Sigmoid colon (tissue), 4 donors: ENCODE data around the gene SELPLG.

Source experiments
- EP300 ChIP-seq, 4 donors: sonication (generic); formaldehyde crosslinking; IDR thresholded peaks; one replicate each; pipeline ENCODE4 v1.6.1; 2017; ENCODE audit warnings: antibody characterized with exemption in 4 of 4
- POLR2A ChIP-seq, 2 donors: fragments of 450-650 bp; IDR thresholded peaks; one replicate each; pipeline ENCODE4 v1.6.1; 2016; ENCODE audit warnings: antibody characterized with exemption in 2 of 2, mild to moderate bottlenecking in 2 of 2, moderate library complexity in 2 of 2
- POLR2AphosphoS5 ChIP-seq, 4 donors: sonication (generic); formaldehyde crosslinking; IDR thresholded peaks; one replicate each; pipeline ENCODE4 v1.6.1; 2017; ENCODE audit warnings: antibody characterized with exemption in 4 of 4
- TF ChIP-seq, protein P1 (sequence below), 4 experiments: fragments of 450-650 bp in 3 of 4; fragments of 200-600 bp in 1 of 4; IDR thresholded peaks; one replicate each; pipeline ENCODE4 v1.5.1; 2016 to 2019; ENCODE audit warnings: antibody characterized with exemption in 4 of 4, mild to moderate bottlenecking in 3 of 4, moderate library complexity in 2 of 4

DNA sequence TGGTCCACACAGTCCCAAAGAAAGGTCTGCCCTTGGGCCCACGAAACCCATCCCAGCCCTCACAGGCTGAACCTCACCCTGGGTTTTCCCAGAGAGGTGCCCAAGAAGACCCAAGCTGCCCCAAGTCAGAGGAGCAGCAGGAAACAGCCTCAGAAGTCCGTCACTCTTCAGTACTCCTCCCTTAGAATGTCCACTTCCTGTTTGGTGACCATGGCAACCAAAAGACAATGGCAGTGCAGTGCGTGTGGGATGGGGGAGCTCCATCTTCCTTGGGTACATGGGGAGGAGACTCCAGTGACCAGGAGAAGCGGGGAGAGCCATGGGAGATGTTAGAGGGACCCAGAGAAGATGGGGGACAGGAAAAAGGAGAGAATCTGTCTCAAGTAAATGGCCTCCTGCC is 11.3 kb downstream of the SELPLG start:
- TF ChIP-seq POLR2AphosphoS5 (IDR thresholded peaks at IDR 0.05) (no peak), EP300 (IDR thresholded peaks at IDR 0.05) (no peak), POLR2A (IDR thresholded peaks at IDR 0.05) (no peak)
- TF ChIP-seq, protein P1, sequence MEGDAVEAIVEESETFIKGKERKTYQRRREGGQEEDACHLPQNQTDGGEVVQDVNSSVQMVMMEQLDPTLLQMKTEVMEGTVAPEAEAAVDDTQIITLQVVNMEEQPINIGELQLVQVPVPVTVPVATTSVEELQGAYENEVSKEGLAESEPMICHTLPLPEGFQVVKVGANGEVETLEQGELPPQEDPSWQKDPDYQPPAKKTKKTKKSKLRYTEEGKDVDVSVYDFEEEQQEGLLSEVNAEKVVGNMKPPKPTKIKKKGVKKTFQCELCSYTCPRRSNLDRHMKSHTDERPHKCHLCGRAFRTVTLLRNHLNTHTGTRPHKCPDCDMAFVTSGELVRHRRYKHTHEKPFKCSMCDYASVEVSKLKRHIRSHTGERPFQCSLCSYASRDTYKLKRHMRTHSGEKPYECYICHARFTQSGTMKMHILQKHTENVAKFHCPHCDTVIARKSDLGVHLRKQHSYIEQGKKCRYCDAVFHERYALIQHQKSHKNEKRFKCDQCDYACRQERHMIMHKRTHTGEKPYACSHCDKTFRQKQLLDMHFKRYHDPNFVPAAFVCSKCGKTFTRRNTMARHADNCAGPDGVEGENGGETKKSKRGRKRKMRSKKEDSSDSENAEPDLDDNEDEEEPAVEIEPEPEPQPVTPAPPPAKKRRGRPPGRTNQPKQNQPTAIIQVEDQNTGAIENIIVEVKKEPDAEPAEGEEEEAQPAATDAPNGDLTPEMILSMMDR (IDR thresholded peaks at IDR 0.05): no peak
